Measurements from ENCODE around the gene BRD4. TPM values are rescaled to one million over a fixed set of nuclear protein-coding genes. Genes with fewer than 3 reads are reported as not detected.
"Not testable (repeated sequence)": the region's sequence is repeated elsewhere in the genome, so short reads cannot be mapped to it uniquely, and the experiment has no call there.

BRD4 gene
- total RNA-seq, 1 donor from 2014 or later = 9.5 TPM

DNA sequence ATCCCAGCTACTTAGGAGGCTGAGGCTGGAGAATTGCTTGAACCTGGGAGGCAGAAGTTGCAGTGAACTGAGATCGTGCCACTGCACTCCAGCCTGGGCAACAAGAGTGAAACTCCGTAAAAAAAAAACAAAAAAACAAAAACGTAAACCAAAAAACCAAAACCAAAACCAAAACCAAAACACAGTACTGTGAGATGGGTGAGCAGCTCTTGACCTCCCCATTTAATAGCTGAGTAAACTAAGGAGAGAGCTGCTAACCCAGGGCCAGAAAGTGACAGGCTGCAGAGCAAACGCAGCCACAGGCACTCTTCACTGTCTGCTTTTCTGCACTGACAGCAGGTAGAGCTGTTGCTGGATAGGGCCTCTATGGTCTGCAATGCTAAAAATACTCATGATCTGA lies 27.7 kb upstream of the BRD4 start:
- not testable (repeated sequence) for DNase-seq

DNA sequence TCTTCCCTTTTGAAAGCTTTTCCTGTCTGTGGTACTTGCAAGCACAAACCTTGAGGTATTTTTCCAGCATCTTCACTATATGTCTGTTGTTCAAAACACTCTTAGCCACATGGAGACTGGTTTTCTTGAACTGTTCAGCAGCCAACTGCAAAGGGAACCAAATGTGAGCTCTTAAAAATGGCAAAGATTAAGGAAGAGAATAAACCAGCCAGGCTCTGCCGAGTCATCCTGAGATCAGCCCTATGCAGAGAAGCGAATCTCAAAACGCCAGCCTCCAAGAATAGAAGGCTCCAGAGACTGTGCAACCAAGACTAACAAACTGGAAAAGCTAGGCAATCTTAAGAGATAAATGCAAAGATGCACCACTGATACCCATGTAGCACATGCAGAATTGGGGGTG lies 26.6 kb upstream of the BRD4 start:
- no peak for DNase-seq

DNA sequence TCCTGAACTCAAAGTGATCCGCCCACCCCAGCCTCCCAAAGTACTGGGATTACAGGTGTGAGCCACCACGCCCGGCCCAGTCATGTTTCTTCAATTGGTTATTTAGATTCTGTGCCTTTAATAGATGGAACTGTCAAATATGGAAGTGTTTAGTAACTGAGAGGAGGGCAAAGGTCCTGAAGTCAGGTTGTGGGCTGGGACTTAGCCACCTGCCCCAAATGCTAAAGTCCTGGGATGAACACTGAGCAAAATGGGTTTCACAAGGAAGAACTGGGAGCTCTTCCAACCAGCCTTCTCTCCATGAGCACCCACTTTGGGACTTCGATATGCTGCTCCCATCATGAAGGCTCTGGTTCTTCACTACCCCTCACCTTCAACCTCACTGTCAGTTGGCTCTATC lies 25.6 kb upstream of the BRD4 start:
- no peak for DNase-seq

DNA sequence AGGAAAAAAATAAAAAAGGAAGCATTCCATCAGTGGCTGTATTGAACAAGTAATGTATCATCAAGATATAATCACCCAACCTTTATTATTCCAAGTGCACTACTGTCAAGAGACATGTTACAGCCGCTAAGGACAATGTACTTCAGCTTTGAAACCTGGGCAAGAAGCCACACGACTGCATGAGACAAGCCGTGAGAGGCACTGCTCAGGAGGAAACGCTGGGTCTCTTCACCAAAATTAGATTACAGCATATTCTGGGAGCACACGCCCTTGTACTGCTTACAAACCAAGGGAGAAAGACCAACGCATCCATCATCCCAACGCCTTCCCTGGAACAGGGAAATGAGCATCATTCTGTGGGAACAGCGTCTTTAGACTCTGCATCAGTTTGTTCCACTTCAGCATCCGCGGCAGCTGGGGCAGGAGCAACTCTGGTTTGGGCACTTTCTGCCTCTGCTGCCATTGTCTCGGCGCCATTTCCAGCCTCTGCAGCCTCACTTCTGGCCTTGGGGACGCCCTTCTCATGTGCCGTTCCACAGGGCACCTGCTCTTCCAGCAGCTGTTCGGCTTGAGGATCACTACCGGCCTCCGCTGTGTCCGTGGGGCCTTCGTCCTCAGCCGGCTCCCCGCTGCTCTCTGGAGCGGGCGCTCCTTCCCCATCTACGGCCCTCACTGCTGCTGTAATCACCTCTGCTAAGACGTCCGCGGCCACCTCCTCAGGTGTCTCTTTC lies 22.4 kb upstream of the BRD4 start:
- DNase-seq = no peak

DNA sequence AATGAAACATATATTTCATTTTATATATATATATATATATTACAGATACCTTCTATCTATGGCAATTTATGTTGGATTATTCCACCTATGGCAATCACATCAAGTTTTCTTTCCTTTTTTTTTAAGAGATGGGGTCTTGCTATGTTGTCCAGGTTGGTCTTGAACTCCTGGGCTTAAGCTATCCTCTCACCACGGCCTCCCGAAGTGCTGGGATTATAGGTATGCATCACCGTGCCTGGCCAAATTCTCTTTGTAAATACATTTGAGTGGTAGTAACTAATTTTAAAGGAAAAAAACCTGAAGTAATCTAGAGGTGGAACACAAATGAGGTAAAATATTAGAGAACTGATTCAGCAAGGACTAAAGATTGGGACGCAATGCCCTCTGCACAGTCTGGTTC lies 21.6 kb upstream of the BRD4 start:
- DNase-seq = no peak

DNA sequence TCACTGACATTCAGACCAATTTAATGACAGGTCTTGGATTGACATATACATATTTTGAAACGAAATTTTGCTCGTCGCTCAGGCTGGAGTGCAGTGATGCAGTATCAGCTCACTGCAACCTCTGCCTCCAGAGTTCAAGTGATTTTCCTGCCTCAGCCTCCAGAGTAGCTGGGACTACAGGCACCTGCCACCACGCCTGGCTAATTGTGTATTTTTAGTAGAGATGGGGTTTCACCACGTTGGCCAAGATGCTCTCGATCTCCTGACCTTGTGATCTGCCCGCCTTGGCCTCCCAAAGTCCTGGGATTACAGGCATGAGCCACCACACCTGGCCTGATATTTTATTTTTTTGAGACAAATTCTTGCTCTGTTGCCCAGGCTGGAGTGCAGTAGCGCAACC lies 20.2 kb upstream of the BRD4 start:
- DNase-seq = not testable (repeated sequence)

DNA sequence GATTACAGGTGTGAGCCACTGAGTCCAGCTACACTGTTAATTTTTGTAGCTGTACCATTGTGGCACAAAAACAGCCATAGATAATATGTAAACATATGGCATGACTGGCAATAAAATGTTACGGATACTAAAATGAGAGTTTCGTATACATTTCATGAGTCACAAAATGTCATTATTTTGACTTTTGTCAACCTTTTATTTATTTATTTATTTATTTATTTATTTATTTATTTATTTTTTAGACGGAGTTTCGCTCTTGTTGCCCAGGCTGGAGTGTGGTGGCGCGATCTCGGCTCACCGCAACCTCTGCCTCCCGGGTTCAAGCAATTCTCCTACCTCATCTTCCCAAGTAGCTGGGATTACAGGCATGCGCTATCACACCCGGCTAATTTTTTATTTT lies 9.0 kb upstream of the BRD4 start:
- DNase-seq = not testable (repeated sequence)

DNA sequence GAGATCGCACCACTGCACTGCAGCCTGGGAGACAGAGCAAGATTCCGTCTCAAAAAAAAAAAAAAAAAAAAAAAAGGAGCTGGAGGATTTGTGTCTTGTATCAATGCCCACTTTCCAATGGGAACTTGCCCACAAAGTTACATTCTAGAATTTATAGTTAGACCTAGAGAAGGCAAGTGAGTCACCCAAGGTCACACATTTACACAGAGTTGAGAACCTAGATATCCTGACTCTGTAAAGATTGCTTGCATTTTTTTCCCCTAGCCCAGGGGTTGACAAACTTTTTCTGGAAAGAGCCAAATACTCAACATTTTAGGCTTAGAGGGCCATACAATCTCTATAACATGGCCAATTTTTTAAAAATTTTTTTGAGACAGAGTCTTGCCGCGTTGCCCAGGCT lies 7.7 kb upstream of the BRD4 start:
- no peak for DNase-seq

DNA sequence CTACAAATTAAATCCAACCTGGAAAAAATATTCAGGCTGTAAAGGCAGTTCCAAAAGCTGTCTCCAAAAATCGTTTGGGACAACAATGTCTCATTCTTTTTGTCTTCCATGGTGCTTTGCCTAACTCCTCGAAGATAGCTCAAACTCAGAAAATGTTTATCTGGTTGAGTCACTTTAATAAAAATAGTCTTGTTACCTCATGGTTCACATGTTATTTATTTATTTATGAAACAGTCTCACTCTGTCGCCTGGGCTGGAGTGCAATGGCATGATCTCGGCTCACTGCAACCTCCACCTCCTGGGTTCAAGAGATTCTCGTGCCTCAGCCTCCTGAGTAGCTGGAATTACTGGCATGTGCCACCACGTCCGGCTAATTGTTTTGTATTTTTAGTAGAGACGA lies 4.9 kb upstream of the BRD4 start:
- no peak for DNase-seq

DNA sequence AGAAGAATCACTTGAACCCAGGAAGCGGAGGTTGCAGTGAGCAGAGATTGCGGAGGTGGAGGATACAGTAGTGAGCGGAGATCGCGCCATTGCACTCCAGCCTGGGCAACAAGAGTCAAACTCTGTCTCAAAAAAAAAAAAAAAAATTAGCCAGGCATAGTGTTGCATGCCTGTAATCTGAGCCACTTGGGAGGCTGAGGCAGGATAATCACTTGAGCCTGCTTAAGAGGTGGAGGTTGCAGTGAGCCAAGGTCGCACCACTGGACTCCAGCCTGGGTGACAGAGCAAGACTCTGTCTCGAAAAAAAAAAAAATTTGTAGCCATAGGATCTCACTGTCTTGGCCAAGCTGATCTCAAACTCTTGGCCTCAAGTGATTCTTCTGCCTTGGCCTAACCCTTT lies 3.7 kb upstream of the BRD4 start:
- DNase-seq = not testable (repeated sequence)

DNA sequence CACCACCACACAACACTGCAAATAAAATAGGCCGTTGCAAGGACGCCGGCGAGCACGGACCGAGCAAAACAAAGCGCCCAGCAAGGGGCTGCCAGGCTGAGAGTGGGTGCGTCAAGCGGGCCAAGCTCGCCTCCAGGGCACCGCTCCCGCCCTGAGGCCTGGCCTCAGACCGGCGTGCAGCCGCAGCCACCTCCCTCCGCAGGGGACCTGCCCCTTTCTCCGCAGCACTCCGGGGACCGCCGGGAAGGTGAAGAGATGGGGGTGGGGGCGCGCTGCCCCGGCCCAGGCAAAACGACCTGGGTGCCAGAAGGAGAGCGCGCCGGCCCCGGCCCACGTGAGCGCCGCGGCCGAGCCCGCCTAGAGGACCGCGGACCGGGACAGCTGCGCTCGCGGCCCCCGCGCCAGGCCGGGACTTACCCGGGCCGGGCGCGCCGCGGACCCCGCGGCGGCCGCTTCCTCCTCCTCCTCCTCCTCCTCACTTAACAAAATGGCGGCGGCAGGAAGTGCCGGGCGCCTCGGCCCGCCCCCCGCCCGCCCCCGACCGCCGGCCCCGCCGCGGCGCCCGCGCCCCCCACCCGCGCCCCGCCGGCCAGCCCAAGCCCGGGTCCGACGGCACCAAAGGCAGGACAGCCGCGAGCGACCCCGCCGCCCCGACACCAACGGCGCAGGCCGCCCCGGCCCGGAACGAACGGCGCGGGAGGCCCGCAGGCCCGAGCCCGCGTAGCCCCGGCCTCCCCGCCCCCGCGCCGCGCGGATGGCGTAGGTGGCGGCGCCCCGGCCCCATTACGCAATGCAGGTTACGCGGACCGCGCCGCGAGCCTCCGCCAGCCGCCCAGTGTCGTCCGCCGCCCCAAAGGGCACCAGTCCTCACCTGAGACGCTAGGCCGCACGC lies 674 bp downstream of the BRD4 start:
- peak; percentile 14 for DNase-seq

DNA sequence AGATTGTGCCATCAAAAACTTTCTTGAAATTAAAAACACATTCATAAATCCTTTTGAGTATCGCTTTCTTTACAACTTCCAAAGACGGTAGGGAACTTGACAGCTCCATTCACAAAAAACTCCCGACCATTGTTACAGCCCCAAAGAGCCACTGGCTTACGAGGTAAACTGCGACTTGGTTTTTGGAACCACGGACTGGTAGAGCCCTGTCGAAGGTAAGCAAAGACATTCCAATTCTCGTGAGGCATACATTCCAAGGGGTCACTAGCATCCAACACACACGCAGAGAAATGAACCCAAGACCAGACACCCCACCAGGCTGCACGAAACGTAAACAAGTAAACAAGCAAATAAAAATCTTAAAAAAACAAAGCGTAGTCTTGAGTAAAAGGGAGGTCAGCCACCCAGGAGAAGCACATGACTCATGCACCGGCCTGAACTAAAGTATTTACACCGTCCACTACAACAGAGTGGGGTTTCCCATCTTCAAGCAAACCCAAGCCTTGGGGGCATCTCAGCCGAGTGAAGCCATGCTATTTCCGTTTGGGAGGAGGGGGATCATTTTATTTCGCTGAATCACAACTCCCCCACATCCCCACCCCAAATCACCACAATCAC lies 1.4 kb downstream of the BRD4 start:
- no peak for DNase-seq

DNA sequence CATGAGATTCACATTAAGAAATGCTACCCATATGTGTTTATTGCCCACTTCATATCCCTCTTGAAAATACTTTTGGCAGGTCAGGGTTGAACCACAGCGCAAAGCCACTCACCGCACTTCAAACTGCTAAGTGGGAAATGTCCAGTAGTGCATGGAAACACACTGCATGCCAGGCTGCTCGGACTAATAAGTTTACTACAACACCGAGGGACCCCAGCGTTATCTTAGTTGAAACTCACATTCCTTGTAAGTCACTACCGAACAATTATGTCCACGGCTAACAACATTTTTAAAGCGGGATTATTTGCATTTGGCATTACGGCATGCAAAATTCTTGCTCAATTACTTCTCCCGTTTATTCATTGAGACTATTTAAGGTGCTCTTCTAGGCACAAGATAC lies 4.0 kb downstream of the BRD4 start:
- DNase-seq = no peak

DNA sequence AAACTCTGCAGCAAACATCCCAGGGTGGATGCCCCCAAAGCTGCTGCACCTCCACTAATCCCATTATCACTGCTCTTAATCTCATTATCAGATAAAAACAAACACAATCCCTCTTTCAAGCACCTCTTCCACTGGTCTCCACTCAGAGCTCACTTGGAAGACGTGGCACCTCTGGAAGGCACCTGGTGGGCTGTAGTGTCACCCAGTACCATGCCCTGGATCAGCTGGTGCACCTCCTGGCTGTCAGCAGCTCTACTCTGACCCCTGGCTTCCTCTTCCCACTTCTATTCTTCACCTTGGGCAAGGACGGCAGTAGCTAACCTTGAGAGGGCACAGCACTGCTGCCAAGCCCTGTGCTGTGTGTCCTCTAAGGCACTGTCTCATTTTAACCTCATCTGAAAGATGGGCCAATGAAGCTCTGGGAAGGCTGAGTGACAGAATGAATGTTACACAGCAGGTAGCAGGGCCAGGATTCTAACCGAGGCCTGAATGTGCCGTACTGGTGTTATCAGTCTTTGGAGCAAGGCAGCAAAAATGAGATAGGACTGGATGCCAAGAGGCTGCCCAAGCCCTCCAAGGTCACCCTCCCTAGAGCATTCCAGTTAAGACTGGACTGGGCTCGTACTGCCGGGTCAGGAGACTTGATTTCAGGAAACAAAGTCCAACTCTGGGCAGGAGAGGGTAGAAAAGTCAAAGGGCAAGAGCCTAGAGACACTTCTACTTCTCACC lies 7.4 kb downstream of the BRD4 start:
- no peak for DNase-seq

DNA sequence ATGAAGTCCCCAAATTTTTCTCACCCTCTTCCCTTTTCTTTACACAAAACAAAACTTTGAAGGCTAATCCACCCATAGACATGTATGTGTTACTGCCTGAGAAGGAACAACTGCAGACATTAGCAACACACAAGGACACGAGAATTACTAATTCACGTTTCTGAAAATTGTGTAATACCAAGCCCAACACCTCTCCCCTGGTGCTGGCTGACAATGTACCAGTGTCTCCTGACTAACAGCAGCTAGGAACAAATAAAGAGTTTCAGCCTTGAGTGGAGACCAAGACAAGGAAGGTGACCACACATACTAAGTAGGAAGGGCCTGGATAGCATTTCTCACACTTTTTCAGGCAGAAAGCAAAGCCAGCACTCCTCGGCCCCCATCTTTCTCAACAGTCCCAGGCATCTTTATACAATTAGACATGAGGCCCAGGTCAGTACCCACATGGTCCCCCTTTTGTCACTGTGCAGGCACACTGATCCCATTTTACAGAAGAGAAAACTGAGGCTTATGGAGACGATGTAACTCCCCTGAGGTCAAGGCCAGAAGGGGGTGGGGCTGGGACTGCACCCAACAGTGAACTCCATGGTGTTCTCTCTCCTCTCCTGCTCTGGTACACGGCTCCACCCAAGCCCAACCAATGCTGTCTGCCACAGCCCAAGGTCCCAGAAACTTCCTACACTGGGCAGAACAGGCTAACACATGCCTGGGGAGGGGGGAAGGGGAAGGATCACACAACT lies 8.7 kb downstream of the BRD4 start:
- no peak for DNase-seq

DNA sequence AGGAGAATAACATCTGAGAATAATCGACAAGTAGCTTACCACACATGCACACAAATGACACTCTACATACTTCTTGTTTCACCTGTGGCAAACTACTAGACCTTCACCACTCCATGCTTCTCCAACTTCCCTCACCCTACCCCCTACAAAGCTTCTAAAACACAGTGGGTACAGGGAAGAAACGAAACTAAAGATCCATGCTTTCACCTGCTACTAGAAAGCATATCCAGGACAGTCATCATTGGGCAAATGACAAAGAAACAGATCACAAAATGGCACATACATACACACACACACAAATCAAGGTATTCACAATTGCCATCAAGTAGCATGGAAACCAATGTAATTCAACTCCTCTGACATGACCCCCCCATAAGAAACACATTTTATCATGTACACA lies 10.6 kb downstream of the BRD4 start:
- no peak for DNase-seq

DNA sequence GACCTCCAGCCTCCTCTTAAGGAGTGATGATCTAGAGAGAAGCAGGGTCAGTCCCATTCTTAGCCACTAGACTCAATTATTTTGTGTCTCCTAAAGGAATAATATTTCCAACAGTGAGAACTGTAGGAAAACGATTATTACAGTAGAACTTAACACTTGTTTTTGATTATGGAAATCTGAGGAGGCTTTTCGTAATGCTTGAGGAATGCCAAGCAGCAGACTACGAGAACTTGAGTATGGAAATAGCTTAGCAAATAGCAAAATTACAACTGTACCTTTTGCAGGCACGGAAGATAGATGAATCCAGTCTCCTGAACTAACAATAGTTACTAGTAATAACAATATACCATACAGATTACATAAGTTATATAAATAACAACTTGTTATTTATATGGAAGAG lies 12.2 kb downstream of the BRD4 start:
- no peak for DNase-seq

DNA sequence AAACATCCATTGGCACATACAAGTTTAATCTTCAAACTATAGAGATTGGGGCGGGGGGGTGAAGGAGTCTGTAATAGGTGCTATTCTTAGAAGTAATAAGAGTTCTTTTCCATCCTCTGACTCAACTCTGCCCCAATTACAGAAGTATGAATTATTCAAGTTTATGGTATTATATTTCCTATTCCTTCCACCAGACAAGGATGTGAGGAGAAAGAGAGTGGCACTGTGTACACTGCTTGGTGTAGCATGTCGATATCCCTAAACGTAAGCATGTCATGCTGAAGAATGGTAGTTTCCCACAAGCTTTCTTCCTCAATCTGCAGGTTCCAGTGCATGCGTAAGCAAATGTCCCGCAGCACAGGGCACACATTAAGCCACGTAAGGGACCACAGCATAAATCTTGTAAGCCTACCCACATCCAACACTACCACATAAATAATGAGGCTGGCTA lies 14.1 kb downstream of the BRD4 start:
- DNase-seq = no peak

DNA sequence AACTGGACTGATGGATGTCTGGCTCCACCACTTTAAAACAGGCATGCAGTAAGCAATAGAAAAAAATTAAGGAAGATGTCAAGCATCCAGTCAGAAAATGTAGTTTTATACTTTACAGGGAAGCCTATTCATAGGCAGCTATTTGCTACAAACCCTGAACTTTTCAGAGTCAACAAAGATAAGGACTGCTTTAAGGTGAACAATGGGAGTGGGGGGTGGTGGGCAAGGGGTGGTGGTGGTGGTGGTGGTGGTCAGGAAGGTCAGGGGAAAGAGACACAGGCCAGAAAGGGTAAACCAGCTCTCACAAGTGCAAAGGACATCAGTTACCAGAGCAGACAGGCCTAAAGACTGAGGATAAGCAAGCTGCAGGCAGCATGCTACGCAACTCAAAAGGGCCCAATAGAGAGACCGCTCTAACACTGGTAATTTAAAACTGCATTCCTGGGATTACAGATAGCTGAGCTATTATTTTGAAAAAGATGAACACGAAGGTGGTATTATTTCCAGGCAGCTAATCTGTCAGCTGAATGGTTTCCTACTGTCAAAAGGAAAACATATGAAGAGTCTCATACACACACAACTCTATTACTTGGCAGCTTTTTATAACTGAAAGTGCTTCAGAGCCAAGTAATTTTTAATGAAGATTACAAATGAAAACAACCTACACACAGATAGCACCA lies 14.8 kb downstream of the BRD4 start:
- no peak for DNase-seq

DNA sequence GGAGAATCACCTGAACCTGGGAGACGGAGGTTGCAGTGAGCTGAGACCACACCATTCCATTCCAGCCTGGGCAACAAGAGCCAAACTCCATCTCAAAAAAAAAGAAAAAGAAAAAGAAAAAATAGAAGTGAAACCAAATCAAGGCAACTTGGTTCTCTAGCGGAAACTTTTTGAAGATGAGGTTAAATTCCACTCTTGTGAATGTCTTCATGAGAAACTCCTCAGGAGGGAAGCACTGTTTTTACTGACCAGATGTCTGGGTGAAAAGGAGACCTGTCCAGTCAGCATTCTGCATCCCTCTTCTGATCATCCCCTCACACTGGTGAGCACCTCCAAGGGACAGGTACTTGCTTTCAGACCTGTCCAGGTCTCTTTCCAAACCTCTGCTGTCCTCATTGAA lies 15.8 kb downstream of the BRD4 start:
- DNase-seq = no peak

DNA sequence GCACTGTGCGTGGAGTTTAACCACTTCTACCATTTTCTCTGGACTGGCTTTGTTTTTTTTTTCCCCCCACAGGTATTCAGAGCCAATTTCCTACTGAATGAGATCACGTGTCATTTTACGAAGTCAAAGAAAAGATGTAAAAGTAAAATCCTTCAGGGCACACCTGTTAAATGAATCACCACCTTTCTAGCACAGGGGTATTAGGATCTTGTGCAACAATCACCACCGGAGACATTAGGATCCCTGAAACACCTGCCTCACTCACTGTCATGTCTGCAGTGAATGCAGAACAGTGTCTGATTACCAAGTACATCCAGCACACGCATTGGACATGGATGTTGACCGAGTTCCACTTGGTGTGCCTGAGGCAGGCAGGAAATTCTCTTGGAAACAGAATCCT lies 17.2 kb downstream of the BRD4 start:
- DNase-seq = no peak

Measured in occipital lobe (tissue), 2 donors.